ENCODE measurements around the gene SLC30A2. TPM values are rescaled to one million over a fixed set of nuclear protein-coding genes. Genes with fewer than 3 reads are reported as not detected.
A peak's percentile ranks its signal among the peaks of the same experiment; 100 is the strongest.

SLC30A2 gene
- total RNA-seq, 1 donor from 2014 or later, result not detected

GRCh38 chr1:26014179-26014578 lies 31.7 kb downstream of the SLC30A2 start:
- Mint-ChIP-seq H3K4me3 (ENCODE audit: unreplicated experiment) (no peak overlapping the region), H3K4me1 (ENCODE audit: unreplicated experiment) (peaks cover 16% of the 10 kb centered on the region), H3K36me3 (ENCODE audit: unreplicated experiment) (no peaks in the 10 kb centered on the region), H3K27me3 (ENCODE audit: unreplicated experiment) (no peaks in the 10 kb centered on the region), H3K27ac (ENCODE audit: unreplicated experiment) (no peak overlapping the region), H3K9me3 (ENCODE audit: unreplicated experiment) (no peaks in the 10 kb centered on the region)
- DNase-seq (ENCODE audit: extremely low spot score, unreplicated experiment), result no peak
- no peak for TF ChIP-seq CTCF (IDR thresholded peaks at IDR 0.05)

GRCh38 chr1:26012864-26013263 lies 33.1 kb downstream of the SLC30A2 start:
- H3K27ac Mint-ChIP-seq (ENCODE audit: unreplicated experiment), result no peak overlapping the region
- no peak for DNase-seq (ENCODE audit: extremely low spot score, unreplicated experiment)
- H3K9me3 Mint-ChIP-seq (ENCODE audit: unreplicated experiment), result no peaks in the 10 kb centered on the region

GRCh38 chr1:26010825-26011224 lies 35.1 kb downstream of the SLC30A2 start:
- H3K4me3 Mint-ChIP-seq (ENCODE audit: unreplicated experiment), result no peak overlapping the region
- no peaks in the 10 kb centered on the region for H3K9me3 Mint-ChIP-seq (ENCODE audit: unreplicated experiment)
- H3K27me3 Mint-ChIP-seq (ENCODE audit: unreplicated experiment), result no peaks in the 10 kb centered on the region
- DNase-seq (ENCODE audit: extremely low spot score, unreplicated experiment), result no peak
- no peak overlapping the region for H3K27ac Mint-ChIP-seq (ENCODE audit: unreplicated experiment)
- H3K4me1 Mint-ChIP-seq (ENCODE audit: unreplicated experiment), result no peaks in the 10 kb centered on the region
- no peaks in the 10 kb centered on the region for H3K36me3 Mint-ChIP-seq (ENCODE audit: unreplicated experiment)
- TF ChIP-seq CTCF (IDR thresholded peaks at IDR 0.05), result no peak

More at GRCh38 chr1:26012864-26013263, 33.1 kb downstream of the SLC30A2 start:
- Mint-ChIP-seq H3K36me3 (ENCODE audit: unreplicated experiment) (no peaks in the 10 kb centered on the region), H3K27me3 (ENCODE audit: unreplicated experiment) (no peaks in the 10 kb centered on the region), H3K4me1 (ENCODE audit: unreplicated experiment) (peaks cover 6% of the 10 kb centered on the region), H3K4me3 (ENCODE audit: unreplicated experiment) (no peak overlapping the region)
- TF ChIP-seq CTCF (IDR thresholded peaks at IDR 0.05), result no peak

- H3K4me1 Mint-ChIP-seq (ENCODE audit: unreplicated experiment), result no peaks in the 10 kb centered on the region
- H3K36me3 Mint-ChIP-seq (ENCODE audit: unreplicated experiment), result no peaks in the 10 kb centered on the region
- peak; percentile 39 for TF ChIP-seq CTCF (IDR thresholded peaks at IDR 0.05)
- H3K27me3 Mint-ChIP-seq (ENCODE audit: unreplicated experiment), result no peaks in the 10 kb centered on the region
- no peak overlapping the region for H3K4me3 Mint-ChIP-seq (ENCODE audit: unreplicated experiment)
- H3K9me3 Mint-ChIP-seq (ENCODE audit: unreplicated experiment), result no peaks in the 10 kb centered on the region
- no peak for DNase-seq (ENCODE audit: extremely low spot score, unreplicated experiment)
- no peak overlapping the region for H3K27ac Mint-ChIP-seq (ENCODE audit: unreplicated experiment)
These were observed 36.0 kb downstream of the SLC30A2 start for GRCh38 chr1:26009796-26010447.

GRCh38 chr1:26006710-26007109 lies 39.2 kb downstream of the SLC30A2 start:
- no peak for TF ChIP-seq CTCF (IDR thresholded peaks at IDR 0.05)
- H3K4me3 Mint-ChIP-seq (ENCODE audit: unreplicated experiment), result no peak overlapping the region
- H3K36me3 Mint-ChIP-seq (ENCODE audit: unreplicated experiment), result no peaks in the 10 kb centered on the region
- H3K4me1 Mint-ChIP-seq (ENCODE audit: unreplicated experiment), result no peaks in the 10 kb centered on the region
- no peak for DNase-seq (ENCODE audit: extremely low spot score, unreplicated experiment)
- peaks cover 3% of the 10 kb centered on the region for H3K27me3 Mint-ChIP-seq (ENCODE audit: unreplicated experiment)
- no peaks in the 10 kb centered on the region for H3K9me3 Mint-ChIP-seq (ENCODE audit: unreplicated experiment)
- no peak overlapping the region for H3K27ac Mint-ChIP-seq (ENCODE audit: unreplicated experiment)

Measured in osteocyte (in vitro differentiated cells).